HAP-1 (cell line): Measurements from ENCODE around the gene TAF6L.
"Not testable (repeated sequence)": the region's sequence is repeated elsewhere in the genome, so short reads cannot be mapped to it uniquely, and the experiment has no call there.

Source experiments
- DNase-seq, 2 experiments: peaks; one replicate each; pipeline ENCODE4 v3.0.0-alpha.2; 2016 to 2020; ENCODE audit warnings: low spot score in 2 of 2
- H3K27me3 ChIP-seq: fragments of 250-450 bp; sonication (Bioruptor Pico); 2 replicates; pipeline ENCODE4 v1.5.1; 2020; ENCODE audit warnings: low read depth, mild to moderate bottlenecking, moderate library complexity
- H3K36me3 ChIP-seq: fragments of 250-450 bp; sonication (Bioruptor Pico); replicated peaks from 2 replicates; pipeline ENCODE4 v1.5.1; 2020; ENCODE audit warnings: mild to moderate bottlenecking
- H3K4me1 ChIP-seq: fragments of 250-450 bp; sonication (Bioruptor Pico); 2 replicates; pipeline ENCODE4 v1.5.1; 2020; ENCODE audit warnings: mild to moderate bottlenecking
- H3K4me3 ChIP-seq: fragments of 250-450 bp; sonication (Bioruptor Pico); 2 replicates; pipeline ENCODE4 v1.5.1; 2020; ENCODE audit warnings: mild to moderate bottlenecking, moderate library complexity
- H3K9me3 ChIP-seq: fragments of 250-450 bp; sonication (Bioruptor Pico); 2 replicates; pipeline ENCODE4 v1.5.1; 2020; ENCODE audit warnings: mild to moderate bottlenecking, moderate library complexity
- in situ Hi-C: fragments of 300-500 bp; cut with MboI; formaldehyde crosslinking; loops from 3 replicates; pipeline ENCODE4 v1.14.3; 2020; ENCODE audit warnings: low sequenced_read_pairs, inconsistent platforms, mixed read lengths

Gene TAF6L

GRCh38 chr11:62737196-62737595 lies 34.0 kb upstream of the TAF6L start:
- H3K9me3 ChIP-seq: no peaks in the 10 kb centered on the region
- H3K4me3 ChIP-seq: no peak overlapping the region
- H3K36me3 ChIP-seq: peaks cover 47% of the 10 kb centered on the region
- no peaks in the 10 kb centered on the region for H3K4me1 ChIP-seq
- no peak for DNase-seq
- no peaks in the 10 kb centered on the region for H3K27me3 ChIP-seq
- in situ Hi-C loops: no loop called here

- Histone ChIP-seq H3K36me3 (peaks cover 8% of the 10 kb centered on the region), H3K9me3 (no peaks in the 10 kb centered on the region), H3K4me1 (peaks cover 14% of the 10 kb centered on the region), H3K27me3 (no peaks in the 10 kb centered on the region), H3K4me3 (no peak overlapping the region)
- DNase-seq: no peak
- in situ Hi-C loops: no loop called here
Measured at GRCh38 chr11:62747475-62748160, 23.6 kb upstream of the TAF6L start.

- in situ Hi-C loops, H3K4me3 ChIP-seq, H3K27me3 ChIP-seq, H3K9me3 ChIP-seq, DNase-seq: not testable (repeated sequence)
- Histone ChIP-seq H3K4me1 (peaks cover 17% of the 10 kb centered on the region), H3K36me3 (peaks cover 15% of the 10 kb centered on the region)
Measured at GRCh38 chr11:62749931-62750330, 21.3 kb upstream of the TAF6L start.

GRCh38 chr11:62752177-62752785 lies 18.9 kb upstream of the TAF6L start:
- Histone ChIP-seq H3K9me3 (no peaks in the 10 kb centered on the region), H3K36me3 (peaks cover 15% of the 10 kb centered on the region), H3K27me3 (no peaks in the 10 kb centered on the region), H3K4me1 (peaks cover 17% of the 10 kb centered on the region), H3K4me3 (no peak overlapping the region)
- in situ Hi-C loops: no loop called here
- DNase-seq: no peak

GRCh38 chr11:62752994-62753735 lies 18.0 kb upstream of the TAF6L start:
- Histone ChIP-seq H3K4me1 (peaks cover 8% of the 10 kb centered on the region), H3K4me3 (peak overlapping the region; percentile 89), H3K27me3 (no peaks in the 10 kb centered on the region), H3K9me3 (no peaks in the 10 kb centered on the region), H3K36me3 (peaks cover 15% of the 10 kb centered on the region)
- no peak for DNase-seq
- in situ Hi-C loops: no loop called here

- in situ Hi-C loops: no loop called here
- peaks cover 15% of the 10 kb centered on the region for H3K36me3 ChIP-seq
- H3K27me3 ChIP-seq: no peaks in the 10 kb centered on the region
- H3K9me3 ChIP-seq: no peaks in the 10 kb centered on the region
- peaks cover 3% of the 10 kb centered on the region for H3K4me1 ChIP-seq
- peak within 1 kb of the TSS; percentile 89 for H3K4me3 ChIP-seq
- DNase-seq: peak; percentile 98 to 100
Measured at GRCh38 chr11:62753736-62754603, 17.2 kb upstream of the TAF6L start, which contains the start of gene ZBTB3. ZBTB3 (minus strand) TSS chr11:62754160; CDS start chr11:62753664, 496 bp downstream.

GRCh38 chr11:62755086-62755615 lies 16.0 kb upstream of the TAF6L start:
- no peaks in the 10 kb centered on the region for H3K9me3 ChIP-seq
- in situ Hi-C loops: no loop called here
- H3K27me3 ChIP-seq: no peaks in the 10 kb centered on the region
- no peak overlapping the region for H3K4me3 ChIP-seq
- H3K4me1 ChIP-seq: peaks cover 3% of the 10 kb centered on the region; the same call in 1 of the 2 replicates
- no peak for DNase-seq
- peaks cover 15% of the 10 kb centered on the region for H3K36me3 ChIP-seq

- peaks cover 14% of the 10 kb centered on the region for H3K4me1 ChIP-seq
- no peaks in the 10 kb centered on the region for H3K9me3 ChIP-seq
- H3K27me3 ChIP-seq: no peaks in the 10 kb centered on the region
- no peak for DNase-seq
- no peak overlapping the region for H3K4me3 ChIP-seq
- peaks cover 3% of the 10 kb centered on the region; the same call in 1 of the 2 replicates for H3K36me3 ChIP-seq
- in situ Hi-C loops: no loop called here
Measured at GRCh38 chr11:62757846-62758788, 13.1 kb upstream of the TAF6L start.

- Histone ChIP-seq H3K4me1 (peaks cover 11% of the 10 kb centered on the region), H3K4me3 (peak overlapping the region; percentile 91)
- in situ Hi-C loops, H3K9me3 ChIP-seq, H3K27me3 ChIP-seq, H3K36me3 ChIP-seq: not testable (repeated sequence)
- DNase-seq: peak in 1 of 2 experiments; percentile 39
Measured at GRCh38 chr11:62760867-62761227, 10.3 kb upstream of the TAF6L start.

- peaks cover 17% of the 10 kb centered on the region for H3K4me1 ChIP-seq
- peak in 1 of 2 experiments; percentile 38 for DNase-seq
- H3K36me3 ChIP-seq: peaks cover 9% of the 10 kb centered on the region
- no peaks in the 10 kb centered on the region for H3K27me3 ChIP-seq
- H3K9me3 ChIP-seq: no peaks in the 10 kb centered on the region
- peak overlapping the region; percentile 52 for H3K4me3 ChIP-seq
- in situ Hi-C loops: no loop called here
Measured at GRCh38 chr11:62770778-62771143, 435 bp upstream of the TAF6L start.

GRCh38 chr11:62774407-62774806 lies 3.2 kb downstream of the TAF6L start:
- no peaks in the 10 kb centered on the region for H3K27me3 ChIP-seq
- H3K36me3 ChIP-seq: peaks cover 19% of the 10 kb centered on the region; the same call in 1 of the 2 replicates
- peaks cover 17% of the 10 kb centered on the region for H3K4me1 ChIP-seq
- H3K4me3 ChIP-seq: no peak overlapping the region
- DNase-seq: no peak
- in situ Hi-C loops: no loop called here
- H3K9me3 ChIP-seq: no peaks in the 10 kb centered on the region

GRCh38 chr11:62775646-62776045 lies 4.5 kb downstream of the TAF6L start:
- Histone ChIP-seq H3K27me3 (no peaks in the 10 kb centered on the region), H3K4me1 (peaks cover 9% of the 10 kb centered on the region), H3K4me3 (no peak overlapping the region), H3K36me3 (peaks cover 21% of the 10 kb centered on the region; the same call in 1 of the 2 replicates), H3K9me3 (no peaks in the 10 kb centered on the region)
- DNase-seq: no peak
- in situ Hi-C loops: no loop called here
